GM21367 (cell line): Measurements from ENCODE around the gene TBX10.

Experiments used
- ATAC-seq: cut with Tn5 transposase; IDR thresholded peaks from one replicate; pipeline ENCODE4 v1.9.1; 2021; ENCODE audit not compliant: unreplicated experiment

Gene TBX10

GRCh38 chr11:67617243-67617953 lies 22.2 kb downstream of the TBX10 start:
- no peak for ATAC-seq

GRCh38 chr11:67616431-67617242 lies 22.9 kb downstream of the TBX10 start:
- no peak for ATAC-seq

- no peak for ATAC-seq
These were observed 23.7 kb downstream of the TBX10 start for GRCh38 chr11:67615728-67616430.

GRCh38 chr11:67614730-67615714 lies 24.5 kb downstream of the TBX10 start:
- ATAC-seq = no peak

GRCh38 chr11:67613960-67614715 lies 25.4 kb downstream of the TBX10 start:
- peak; percentile 50 for ATAC-seq

- no peak for ATAC-seq
These were observed 26.1 kb downstream of the TBX10 start for GRCh38 chr11:67613313-67613959.

GRCh38 chr11:67612751-67613150 lies 26.8 kb downstream of the TBX10 start:
- ATAC-seq = no peak

- ATAC-seq = no peak
These were observed 27.6 kb downstream of the TBX10 start for GRCh38 chr11:67611704-67612587.

GRCh38 chr11:67611165-67611564 lies 28.4 kb downstream of the TBX10 start:
- ATAC-seq = no peak

- ATAC-seq = no peak
These were observed 29.2 kb downstream of the TBX10 start for GRCh38 chr11:67610302-67610868.

- ATAC-seq = no peak
These were observed 30.2 kb downstream of the TBX10 start for GRCh38 chr11:67609316-67609715.

- no peak for ATAC-seq
These were observed 31.1 kb downstream of the TBX10 start for GRCh38 chr11:67608486-67608885.

- no peak for ATAC-seq
These were observed 32.1 kb downstream of the TBX10 start for GRCh38 chr11:67607507-67607906.

GRCh38 chr11:67606492-67607295 lies 32.9 kb downstream of the TBX10 start, which contains the start of gene NDUFV1:
Gene NDUFV1 (plus strand): TSS chr11:67606936. CDS start chr11:67607005, 69 bp downstream.
- ATAC-seq = peak; percentile 88

- ATAC-seq = no peak
These were observed 33.5 kb downstream of the TBX10 start for GRCh38 chr11:67606093-67606491.

- ATAC-seq = no peak
These were observed 34.1 kb downstream of the TBX10 start for GRCh38 chr11:67605231-67606011.
